GM12878 (cell line): Measurements from ENCODE around the gene CSTPP1. TPM values are rescaled to one million over a fixed set of nuclear protein-coding genes. Genes with fewer than 3 reads are reported as not detected.

Experiments used
- ATAC-seq: fragments of 200-7000 bp; cut with Tn5 transposase; 3 replicates; pipeline ENCODE4 v1.9.1; 2020; ENCODE audit warnings: mild to moderate bottlenecking, moderate library complexity
- BruUV-seq: library from RNA; stranded (reverse); fragments of 400-500 nt; replicated peaks from 2 replicates; lab custom pipeline; 2021; lab: Mats Ljungman, UMichigan
- CTCF ChIA-PET: fragments of 300-600 bp; sonication (Branson Sonifier 250); formaldehyde crosslinking; extraction: SDS; loops from one replicate; lab custom pipeline; 2021; ENCODE audit warnings: inconsistent platforms; lab: Yijun Ruan, JAX
- POLR2A ChIA-PET: fragments of 350-600 bp; formaldehyde crosslinking; extraction: SDS; loops from one replicate; lab custom pipeline; 2021; ENCODE audit warnings: inconsistent platforms; lab: Charles Lee
- RAD21 ChIA-PET: fragments of 300-600 bp; sonication (Branson Sonifier 250); formaldehyde crosslinking; loops from one replicate; lab custom pipeline; 2023; ENCODE audit warnings: antibody characterized with exemption; ENCODE audit not compliant: unreplicated experiment; lab: Charles Lee
- SMC1A ChIA-PET: fragments of 300-600 bp; sonication (Branson Sonifier 250); formaldehyde crosslinking; loops from one replicate; lab custom pipeline; 2023; ENCODE audit not compliant: unreplicated experiment, uncharacterized antibody; lab: Charles Lee
- DNase-seq: peaks from one replicate; pipeline ENCODE4 v3.0.0-alpha.2; 2011; ENCODE audit warnings: low read depth, low spot score
- FAIRE-seq: peaks from 3 replicates; lab custom pipeline; 2011; peaks lifted over from hg19 to GRCh38; lab: Jason Lieb, UNC
- H2AFZ ChIP-seq: 2 replicates; pipeline ENCODE4 v1.6.0; 2011; ENCODE audit warnings: low read depth, low read length, control low read depth; ENCODE audit not compliant: control insufficient read depth
- H3K27ac ChIP-seq: 2 replicates; pipeline ENCODE4 v1.5.1; 2011; ENCODE audit warnings: control low read depth; ENCODE audit not compliant: control insufficient read depth, insufficient read depth
- H3K27me3 ChIP-seq, 2 experiments: replicated peaks in 1 of 2; 2 replicates each; pipeline versions ENCODE4 v1.6.0 to v1.6.1; 2011; ENCODE audit warnings: low read length in 1 of 2; ENCODE audit not compliant: control insufficient read depth in 2 of 2, insufficient read depth in 2 of 2
- H3K36me3 ChIP-seq, 2 experiments: 2 replicates each; pipeline ENCODE4 v1.5.1; 2011; ENCODE audit warnings: low read length in 1 of 2; ENCODE audit not compliant: control insufficient read depth in 2 of 2, insufficient read depth in 2 of 2
- H3K4me1 ChIP-seq: 2 replicates; pipeline ENCODE4 v1.6.1; 2011; ENCODE audit warnings: mild to moderate bottlenecking, low read length, moderate library complexity, mixed read lengths; ENCODE audit not compliant: control insufficient read depth, insufficient read depth
- H3K4me2 ChIP-seq: 2 replicates; pipeline ENCODE4 v1.6.0; 2011; ENCODE audit warnings: control low read depth; ENCODE audit not compliant: control insufficient read depth, insufficient read depth
- H3K4me3 ChIP-seq: fragments of 200-600 bp; sonication (generic); 2 replicates; pipeline ENCODE4 v1.5.1; 2016
- H3K79me2 ChIP-seq: 2 replicates; pipeline ENCODE4 v1.6.0; 2011; ENCODE audit warnings: low read length; ENCODE audit not compliant: control insufficient read depth, insufficient read depth
- H3K9ac ChIP-seq: 2 replicates; pipeline ENCODE4 v1.8.0; 2011; ENCODE audit warnings: low read length, control low read depth, mixed read lengths; ENCODE audit not compliant: control insufficient read depth, insufficient read depth
- H3K9me3 ChIP-seq: replicated peaks from 3 replicates; pipeline ENCODE4 v1.5.1; 2011; ENCODE audit warnings: mild to moderate bottlenecking, low read length; ENCODE audit not compliant: control insufficient read depth, insufficient read depth
- H4K20me1 ChIP-seq: 2 replicates; pipeline ENCODE4 v1.6.0; 2011; ENCODE audit not compliant: control insufficient read depth, insufficient read depth
- CREM ChIP-seq: IDR thresholded peaks from 2 replicates; pipeline ENCODE4 v1.6.1; 2014; ENCODE audit warnings: antibody characterized with exemption, low read depth
- FOXK2 ChIP-seq: fragments of 450-650 bp; IDR thresholded peaks from 2 replicates; pipeline ENCODE4 v1.6.1; 2017; ENCODE audit warnings: mild to moderate bottlenecking, moderate library complexity
- FOXM1 ChIP-seq: IDR thresholded peaks from 2 replicates; pipeline ENCODE4 v1.6.1; 2012; ENCODE audit warnings: low read depth, mild to moderate bottlenecking, inconsistent platforms, low read length, moderate library complexity
- IKZF2 ChIP-seq, 2 experiments: fragments of 450-650 bp; IDR thresholded peaks; 2 replicates each; pipeline ENCODE4 v1.6.1; 2017; ENCODE audit warnings: mild to moderate bottlenecking in 2 of 2, moderate library complexity in 2 of 2
- NR2C2 ChIP-seq: IDR thresholded peaks from 2 replicates; pipeline ENCODE4 v1.6.1; 2011; ENCODE audit warnings: borderline replicate concordance, low read depth; ENCODE audit not compliant: control insufficient read depth, insufficient read length
- POLR2A ChIP-seq: IDR thresholded peaks from 2 replicates; pipeline ENCODE4 v1.6.1; 2011; ENCODE audit warnings: low read depth, mild to moderate bottlenecking, low read length
- PRDM15 ChIP-seq: fragments of 450-650 bp; formaldehyde crosslinking; IDR thresholded peaks from 2 replicates; pipeline ENCODE4 v1.4.0; 2020; ENCODE audit warnings: mild to moderate bottlenecking, moderate library complexity
- RELA ChIP-seq: fragments of 450-650 bp; IDR thresholded peaks from 2 replicates; pipeline ENCODE4 v1.8.0; 2014; ENCODE audit warnings: borderline replicate concordance; ENCODE audit not compliant: partially characterized antibody
- REST ChIP-seq: IDR thresholded peaks from 2 replicates; pipeline ENCODE4 v1.6.1; 2012; ENCODE audit warnings: mild to moderate bottlenecking, low read depth, low read length
- STAT1 ChIP-seq: fragments of 450-650 bp; conservative IDR thresholded peaks from 2 replicates; pipeline ENCODE4 v1.6.1; 2014; ENCODE audit warnings: antibody characterized with exemption, mild to moderate bottlenecking
- TAF1 ChIP-seq: IDR thresholded peaks from 2 replicates; pipeline ENCODE4 v1.6.1; 2011; ENCODE audit warnings: mild to moderate bottlenecking, low read depth, low read length, borderline replicate concordance
- ZNF622 ChIP-seq: fragments of 450-650 bp; IDR thresholded peaks from 2 replicates; pipeline ENCODE4 v1.6.1; 2017; ENCODE audit warnings: mild to moderate bottlenecking, inconsistent platforms
- ZNF687 ChIP-seq: fragments of 450-650 bp; IDR thresholded peaks from 2 replicates; pipeline ENCODE4 v1.6.1; 2017; ENCODE audit warnings: mild to moderate bottlenecking, moderate library complexity
- WGBS: methylation state at CpG from one replicate; pipeline ENCODE4 v1.1.6; 2016; ENCODE audit warnings: low lambda C conversion rate; ENCODE audit not compliant: insufficient replicate concordance, insufficient coverage; ENCODE audit errors: missing lambda C conversion rate; 5-methylcytosine and 5-hydroxymethylcytosine counted together
- in situ Hi-C: fragments of 300-500 bp; cut with MboI; formaldehyde crosslinking; loops from 9 replicates; pipeline ENCODE4 v1.14.3; 2018; ENCODE audit warnings: mixed read lengths
- intact Hi-C: fragments of 100-400 bp; cut with micrococcal nuclease; formaldehyde crosslinking; loops from one replicate; pipeline ENCODE4 v1.14.2; 2022; ENCODE audit not compliant: unreplicated experiment
- polyA plus RNA-seq, 11 experiments: library from polyadenylated mRNA; depleted of rRNA in 4 of 11; unstranded in 6 of 11; stranded (reverse) in 5 of 11; fragments of >200 nt; fragmentation: Nextera tagmentation in 4 of 11; fragmentation: Illumina TruSeq in 1 of 11; extraction: Ambion mirVana in 4 of 11; extraction: Trizol in 1 of 11; gene quantifications; 1 replicate in 1 of 11; 2 replicates in 10 of 11; pipeline versions ENCODE4 v1.2.1 to v1.2.3, GENCODE V29; 2011 to 2016; ENCODE audit warnings: inconsistent platforms in 2 of 11, missing spikeins in 2 of 11, low read depth in 1 of 11
- total RNA-seq, 4 experiments: library from RNA; depleted of rRNA in 3 of 4; stranded (reverse); fragments of >200 nt in 3 of 4; fragmentation: Illumina TruSeq in 1 of 4; extraction: Trizol in 1 of 4; gene quantifications; 2 replicates each; pipeline versions ENCODE4 v1.2.1 to v1.2.3, GENCODE V29; 2013 to 2021

Gene CSTPP1
- total and polyA plus RNA-seq, 10 of the 15 experiments (the other 5 are each of a cell fraction or from before 2014, with no cell fraction given) = 7.1 to 23.4 (median 17.5) TPM

GRCh38 chr11:47062736-47063135, 126.2 kb downstream of the CSTPP1 start:
- H3K4me2 ChIP-seq = no peak overlapping the region
- DNase-seq (no peak), FAIRE-seq (no peak), ATAC-seq (no peak)
- H2AFZ ChIP-seq = no peak overlapping the region
- TF ChIP-seq RELA = no peak
- no peak for TF ChIP-seq ZNF622
- TF ChIP-seq TAF1 = no peak
- no peak for TF ChIP-seq REST
- no peak for TF ChIP-seq FOXM1
- TF ChIP-seq ZNF687 = no peak
- no peak for TF ChIP-seq PRDM15 (CRISPR knock-in tag)
- no peak for TF ChIP-seq NR2C2
- TF ChIP-seq IKZF2 (IDR thresholded peaks at IDR 0.05) = no peak
- no peak for TF ChIP-seq STAT1
- TF ChIP-seq FOXK2 = no peak
- no peak for TF ChIP-seq POLR2A
- TF ChIP-seq CREM = no peak
- no TSS peak for BruUV-seq
- intact Hi-C loops (no loop called here), in situ Hi-C loops (no loop called here)
- ChIA-PET SMC1A (no interaction called here), RAD21 (interaction anchor here (0.9 kb wide), 1 partner anchor 61 kb away, joined by 3 read pairs; no protein-coding TSS in a partner anchor), POLR2A (no interaction called here), CTCF (no interaction called here)
- H3K4me1 ChIP-seq = 0 out of 2 replicates have a peak, but pooled peaks cover 3% of the 10 kb centered on the region
- no peaks in the 10 kb centered on the region; the same call in 1 of the 3 replicates for H3K9me3 ChIP-seq
- no peaks in the 10 kb centered on the region for H3K36me3 ChIP-seq
- no peaks in the 10 kb centered on the region for H3K79me2 ChIP-seq
- H4K20me1 ChIP-seq = no peaks in the 10 kb centered on the region
- no peak overlapping the region for H3K9ac ChIP-seq
- no peak overlapping the region for H3K27ac ChIP-seq
- H3K4me3 ChIP-seq = no peak overlapping the region
- WGBS = 92% methylated on average over 2 of the region's 2 CpGs
- H3K27me3 ChIP-seq = no peaks in the 10 kb centered on the region
